ENCODE measurements around the gene KLK5. TPM values are rescaled to one million over a fixed set of nuclear protein-coding genes. Genes with fewer than 3 reads are reported as not detected.

KLK5 gene
- total and polyA plus RNA-seq, 8 donors, result 0.21 to 0.99 (median 0.46) TPM; not detected in 1

GRCh38 chr19:50912727-50913716 is 39.8 kb downstream of the KLK5 start:
- intact Hi-C loops (cut with DNase I), result no loop called here
- ATAC-seq, result peak; percentile 26
- TF ChIP-seq CTCF (IDR thresholded peaks at IDR 0.05), result no peak

GRCh38 chr19:50912102-50912599 is 40.7 kb downstream of the KLK5 start:
- intact Hi-C loops (cut with DNase I), result no loop called here

More at GRCh38 chr19:50912727-50913716, 39.8 kb downstream of the KLK5 start:
- Histone ChIP-seq H3K36me3 (no peaks in the 10 kb centered on the region), H3K27ac (no peak overlapping the region), H3K9me3 (no peaks in the 10 kb centered on the region), H3K4me1 (no peaks in the 10 kb centered on the region), H3K4me3 (no peak overlapping the region), H3K27me3 (peaks cover 29 to 90% of the 10 kb centered on the region in 2 donors)
- DNase-seq, result no peak

GRCh38 chr19:50911206-50912101 is 41.4 kb downstream of the KLK5 start, which contains the start of gene KLK4:
Gene KLK4 (minus strand): TSS chr19:50911395. CDS start chr19:50910738, 657 bp downstream.
- Histone ChIP-seq H3K9me3 (no peaks in the 10 kb centered on the region), H3K4me3 (no peak within 1 kb of the TSS), H3K27ac (no peak within 1 kb of the TSS), H3K4me1 (no peaks in the 10 kb centered on the region), H3K36me3 (no peaks in the 10 kb centered on the region), H3K27me3 (peaks cover 31 to 90% of the 10 kb centered on the region in 2 donors)
- ATAC-seq (no peak), DNase-seq (no peak)
- no peak for TF ChIP-seq CTCF (IDR thresholded peaks at IDR 0.05)
- intact Hi-C loops (cut with DNase I), result no loop called here

More at GRCh38 chr19:50912102-50912599, 40.7 kb downstream of the KLK5 start:
- H3K4me1 ChIP-seq, result no peaks in the 10 kb centered on the region
- H3K36me3 ChIP-seq, result no peaks in the 10 kb centered on the region
- ATAC-seq (no peak), DNase-seq (no peak)
- H3K9me3 ChIP-seq, result no peaks in the 10 kb centered on the region
- H3K27me3 ChIP-seq, result peaks cover 31 to 91% of the 10 kb centered on the region in 2 donors
- no peak overlapping the region for H3K27ac ChIP-seq
- H3K4me3 ChIP-seq, result no peak overlapping the region
- no peak for TF ChIP-seq CTCF (IDR thresholded peaks at IDR 0.05)

- H3K4me1 ChIP-seq, result no peaks in the 10 kb centered on the region
- no peaks in the 10 kb centered on the region for H3K36me3 ChIP-seq
- intact Hi-C loops (cut with DNase I), result no loop called here
- TF ChIP-seq CTCF (IDR thresholded peaks at IDR 0.05), result no peak
- no peak overlapping the region for H3K4me3 ChIP-seq
- no peak overlapping the region for H3K27ac ChIP-seq
- H3K9me3 ChIP-seq, result no peaks in the 10 kb centered on the region
- peaks cover 31 to 89% of the 10 kb centered on the region in 2 donors for H3K27me3 ChIP-seq
- ATAC-seq (no peak), DNase-seq (no peak)
Measured at GRCh38 chr19:50910722-50911121, 42.1 kb downstream of the KLK5 start.
